HG03103 (cell line): ENCODE results near the gene SLC4A8.

ENCODE experiments used
- ATAC-seq: cut with Tn5 transposase; IDR thresholded peaks from one replicate; pipeline ENCODE4 v1.9.1; 2021; ENCODE audit warnings: low read depth; ENCODE audit not compliant: unreplicated experiment

The SLC4A8 gene

GRCh38 chr12:51549637-51550036 is 125.0 kb downstream of the SLC4A8 start:
- ATAC-seq: no peak
